C1 segment of cervical spinal cord (tissue), 14 donors: ENCODE results near the gene INS.
"Not testable (repeated sequence)": the region's sequence is repeated elsewhere in the genome, so short reads cannot be mapped to it uniquely, and the experiment has no call there.

Source experiments
- DNase-seq, 14 donors: peaks; one replicate each; lab custom pipeline; 2025; lab: John Stamatoyannopoulos, UW

Gene INS

DNA sequence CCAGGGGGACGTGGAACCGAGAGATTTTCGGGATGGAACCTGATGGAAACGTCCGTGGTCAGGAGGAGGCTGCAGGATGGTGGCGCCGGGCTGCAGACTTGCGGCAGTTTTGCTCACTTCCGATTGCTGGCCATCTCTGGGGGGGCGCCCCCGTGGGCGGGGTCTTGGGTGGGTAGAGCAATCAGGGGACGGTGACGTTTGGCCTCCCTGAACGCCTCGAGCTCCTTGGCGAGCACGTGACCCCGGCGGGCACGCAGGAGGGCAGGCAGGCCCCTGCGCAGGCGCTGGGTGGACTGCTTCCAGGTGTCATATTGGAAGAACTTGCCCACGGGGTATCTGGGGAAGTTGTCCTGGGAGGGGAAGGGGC is 28.2 kb downstream of the INS start:
- no peak for DNase-seq

DNA sequence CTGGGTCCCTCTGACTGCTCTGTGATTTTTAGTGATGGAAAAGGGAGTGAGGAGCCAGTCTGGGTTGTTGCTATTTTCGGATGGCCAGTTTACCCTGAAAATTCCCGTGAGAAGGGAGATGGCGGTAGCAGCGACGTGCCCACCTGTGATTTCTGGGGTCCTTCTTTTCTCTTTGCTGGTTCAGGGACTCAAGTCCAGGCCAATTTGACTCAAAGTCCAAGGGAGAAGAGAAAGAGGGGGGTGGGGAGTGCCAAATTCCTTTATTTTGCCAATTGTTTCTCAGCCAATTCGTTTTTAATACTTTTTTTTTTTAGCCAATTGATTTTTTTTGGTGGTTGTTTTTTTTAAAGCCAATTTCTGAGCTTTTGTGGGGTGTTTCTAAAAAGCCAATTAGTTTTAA is 28.8 kb downstream of the INS start:
- DNase-seq, result no peak

DNA sequence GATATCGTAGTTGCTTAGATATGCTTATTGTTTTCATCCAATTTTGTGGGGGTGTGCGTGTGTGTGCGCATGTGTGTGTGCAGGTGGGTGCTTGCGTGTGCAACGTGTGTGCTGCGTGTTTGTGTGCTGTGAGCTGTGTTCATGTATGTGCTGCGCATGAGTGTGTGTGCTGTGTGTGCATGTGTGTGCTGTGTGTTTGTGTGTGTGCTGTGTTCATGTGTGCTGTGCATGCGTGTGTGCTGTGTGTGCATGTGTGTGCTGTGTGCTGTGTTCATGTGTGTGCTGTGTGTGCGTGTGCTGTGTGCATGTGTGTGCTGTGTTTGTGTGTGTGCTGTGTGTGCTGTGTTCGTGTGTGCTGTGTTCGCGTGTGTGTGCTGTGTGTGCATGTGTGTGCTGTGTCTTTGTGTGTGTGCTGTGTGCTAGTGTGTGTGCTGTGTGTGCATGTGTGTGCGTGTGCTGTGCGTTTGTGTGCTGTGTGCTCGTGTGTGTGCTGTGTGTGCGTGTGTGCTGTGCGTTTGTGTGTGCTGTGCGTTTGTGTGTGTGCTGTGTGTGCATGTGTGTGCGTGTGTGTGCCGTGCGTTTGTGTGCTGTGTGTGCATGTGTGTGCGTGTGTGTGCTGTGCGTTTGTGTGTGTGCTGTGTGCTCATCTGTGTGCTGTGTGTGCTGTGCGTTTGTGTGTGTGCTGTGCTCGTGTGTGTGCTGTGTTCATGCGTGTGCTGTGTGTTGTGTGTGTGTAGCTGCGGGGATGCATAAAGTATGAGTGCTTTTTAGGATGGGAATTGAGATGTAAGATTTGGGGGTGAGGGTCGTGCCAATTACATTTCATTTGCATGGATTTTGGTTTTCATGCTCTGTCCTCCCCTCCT is 29.4 kb downstream of the INS start:
- DNase-seq, result no peak

DNA sequence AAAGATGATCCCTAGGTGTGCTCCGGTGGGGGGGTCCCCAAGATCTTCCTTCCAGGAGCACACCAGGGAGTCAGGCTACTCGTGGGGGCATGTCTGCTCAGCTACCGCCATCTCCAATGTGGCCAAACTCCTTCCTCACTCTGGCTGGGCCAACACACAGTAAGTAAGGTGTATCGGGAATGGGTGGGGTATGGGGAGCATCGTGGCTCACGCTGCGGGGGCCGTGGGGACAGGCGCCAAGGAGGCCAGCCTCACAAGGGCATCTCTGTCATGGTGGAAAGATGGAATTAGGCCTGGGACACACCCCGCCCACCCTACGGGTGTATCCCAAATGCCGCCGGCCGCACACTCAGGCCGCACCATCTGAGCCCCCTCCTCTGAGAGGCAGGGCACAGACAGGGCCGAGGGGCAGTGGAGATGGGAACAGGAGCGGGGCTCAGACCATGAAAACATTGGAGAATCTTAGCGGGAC is 30.1 kb downstream of the INS start:
- no peak for DNase-seq

DNA sequence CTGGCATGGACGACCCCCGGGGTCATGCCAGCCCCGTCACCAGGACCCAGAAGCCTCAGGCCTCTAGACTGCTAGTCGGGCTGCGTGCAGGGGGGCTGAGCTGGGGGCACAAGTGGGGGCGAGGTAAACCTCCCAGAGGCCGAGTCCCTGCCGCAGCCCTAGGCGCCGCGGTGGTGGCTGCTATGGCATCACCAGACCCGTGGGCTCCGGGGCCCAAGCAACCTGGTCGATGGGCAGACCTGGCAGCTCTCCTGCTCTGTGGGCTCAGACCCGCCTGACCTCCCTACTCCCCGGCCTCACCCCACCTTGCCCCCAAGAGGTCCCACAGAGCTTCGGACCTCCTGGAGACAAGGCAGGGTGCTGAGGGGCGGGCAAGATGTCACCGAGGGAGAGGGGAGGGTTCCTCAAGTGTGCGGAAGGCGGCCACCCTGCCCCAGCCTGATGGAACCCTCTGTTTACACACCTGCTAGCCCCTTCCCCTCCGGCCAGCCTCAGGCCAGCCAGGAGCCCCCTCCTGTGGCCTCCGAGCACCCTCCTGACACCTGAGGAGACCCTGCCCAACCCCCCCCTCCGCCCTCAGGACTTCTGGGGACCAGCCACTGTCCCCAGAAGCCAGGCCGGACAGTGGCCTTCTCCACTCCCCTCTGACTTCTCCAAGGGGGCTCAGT is 31.2 kb downstream of the INS start:
- DNase-seq, result no peak

DNA sequence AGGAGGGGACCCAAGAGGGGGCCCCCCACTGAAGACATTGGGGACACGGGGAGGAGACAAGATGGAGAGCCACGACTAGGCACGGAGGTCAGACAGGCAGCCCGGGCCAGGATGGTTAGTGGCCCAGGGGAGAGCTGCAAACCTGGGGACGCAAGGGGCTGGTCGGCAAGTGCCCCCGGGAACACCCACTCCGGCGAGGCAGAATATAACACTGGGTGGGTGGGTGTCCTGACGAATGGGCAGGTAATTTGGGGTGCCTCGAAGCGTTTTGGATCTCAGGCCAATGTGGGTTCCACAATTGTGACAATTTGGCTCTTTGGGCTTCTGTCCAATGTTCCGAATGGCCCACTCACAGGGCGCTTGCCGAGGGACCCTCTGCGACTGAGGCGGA is 31.7 kb downstream of the INS start:
- DNase-seq, result no peak

DNA sequence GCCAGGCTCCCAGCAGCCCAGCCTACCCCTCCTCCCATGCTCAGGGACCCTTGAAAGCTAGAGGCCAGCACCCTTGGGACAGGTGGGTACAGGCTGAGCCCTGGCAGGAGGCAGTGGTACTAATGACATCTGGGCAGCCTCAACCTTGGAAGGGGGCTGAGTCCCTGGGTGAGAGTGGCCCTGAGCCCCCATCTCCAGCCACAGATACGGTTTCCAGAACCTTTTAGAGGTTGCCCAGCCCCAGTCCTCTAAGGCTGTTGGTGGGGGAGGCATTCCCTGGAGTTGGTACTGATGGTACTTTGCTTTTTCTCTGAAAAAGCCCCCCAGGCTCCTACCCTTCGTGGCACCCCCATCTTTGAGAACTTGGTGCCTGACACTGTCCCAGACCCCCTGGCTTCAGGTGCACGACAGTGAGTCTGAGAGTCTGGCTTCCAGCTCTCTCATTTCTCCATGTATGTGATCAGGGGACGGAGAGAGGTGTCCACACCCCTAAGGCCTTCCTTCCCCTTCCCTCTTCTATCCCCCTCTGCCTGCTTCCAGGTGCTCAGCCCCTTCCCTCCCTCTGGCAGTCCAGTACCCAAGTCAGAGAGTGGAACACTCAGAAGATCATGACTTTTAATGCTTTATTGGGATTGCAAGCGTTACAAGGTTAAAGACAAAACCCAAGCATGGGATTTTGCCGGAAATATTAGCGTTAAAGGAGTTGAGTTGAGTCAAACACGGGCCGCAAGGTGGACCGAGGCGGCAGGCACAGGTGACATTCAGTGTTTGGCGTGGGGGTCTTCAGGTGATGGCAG is 32.3 kb downstream of the INS start:
- no peak for DNase-seq

DNA sequence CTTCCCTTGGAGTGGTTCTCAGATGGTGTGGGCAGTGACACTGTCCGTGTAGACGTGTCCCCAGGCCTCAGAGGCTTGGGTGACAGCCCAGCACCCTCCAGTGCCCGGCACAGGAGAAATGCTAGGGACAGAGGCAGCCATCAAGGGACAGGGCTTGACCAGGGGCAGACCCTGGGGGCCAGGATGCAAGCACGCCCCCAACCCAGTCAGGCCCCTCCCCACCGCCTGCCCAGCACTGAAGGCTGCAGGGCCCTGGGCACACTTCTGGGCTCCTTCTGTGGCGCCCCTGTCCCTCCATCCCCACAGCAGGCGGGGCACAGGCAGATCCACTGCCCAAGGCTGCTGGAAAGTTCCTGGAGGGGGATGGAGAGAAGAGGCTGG is 32.9 kb downstream of the INS start:
- DNase-seq, result no peak

DNA sequence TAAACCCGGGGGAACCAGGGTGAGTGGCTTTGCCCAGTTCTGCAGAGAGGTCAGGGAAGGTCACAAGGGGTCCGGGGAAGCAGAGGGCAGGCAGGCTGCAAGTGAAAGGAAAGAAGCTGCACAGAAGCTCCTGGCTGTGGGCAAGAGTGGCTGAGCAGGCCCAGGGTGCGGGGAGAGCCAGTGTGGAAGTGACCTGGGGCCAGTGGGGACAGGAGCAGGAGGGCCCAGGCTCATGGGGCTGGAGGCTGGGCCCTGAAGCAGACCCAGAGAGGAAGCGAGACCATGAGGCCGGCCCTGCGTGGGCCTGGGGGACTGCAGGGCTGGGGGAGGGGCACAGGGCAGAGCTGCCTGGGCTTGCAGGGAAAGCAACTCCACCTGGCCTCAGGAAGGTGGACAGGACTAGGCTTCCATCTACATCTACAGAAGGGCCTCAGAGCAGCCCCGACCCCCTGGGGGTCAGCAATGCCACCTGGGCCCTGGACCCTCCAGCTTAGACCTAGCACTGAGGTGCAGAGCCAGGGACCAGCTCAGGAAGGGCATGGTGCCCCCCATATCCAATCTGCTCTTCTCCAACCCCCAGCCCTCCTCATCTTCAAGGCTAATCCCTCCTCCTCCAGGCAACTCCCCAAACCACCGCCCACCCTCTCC is 33.4 kb downstream of the INS start:
- DNase-seq, result no peak

DNA sequence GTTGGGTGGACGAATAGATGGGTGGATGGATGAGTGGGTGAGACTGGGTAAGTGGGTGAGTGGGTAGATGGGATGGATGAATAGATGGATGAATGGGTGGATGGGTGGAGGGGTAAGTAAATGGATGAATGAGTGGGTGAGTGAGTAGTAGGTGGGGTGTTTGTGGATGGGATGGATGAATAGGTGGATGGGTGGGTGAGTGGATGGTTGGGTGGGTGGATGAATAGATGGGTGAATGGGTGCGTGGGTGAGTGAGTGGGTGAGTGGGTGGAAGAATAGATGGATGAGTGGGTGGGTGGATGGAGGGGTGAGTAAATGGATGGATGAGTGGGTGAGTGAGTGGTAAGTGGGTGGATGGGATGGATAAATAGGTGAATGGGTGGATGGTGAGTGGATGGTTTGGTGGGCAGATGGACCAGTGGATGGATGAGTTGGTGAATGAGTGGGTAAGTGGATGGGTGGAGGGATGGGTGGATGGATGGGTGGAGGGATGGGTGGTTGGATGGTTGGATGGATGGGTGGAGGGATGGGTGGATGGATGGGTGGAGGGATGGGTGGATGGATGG is 34.4 kb downstream of the INS start:
- no peak for DNase-seq

DNA sequence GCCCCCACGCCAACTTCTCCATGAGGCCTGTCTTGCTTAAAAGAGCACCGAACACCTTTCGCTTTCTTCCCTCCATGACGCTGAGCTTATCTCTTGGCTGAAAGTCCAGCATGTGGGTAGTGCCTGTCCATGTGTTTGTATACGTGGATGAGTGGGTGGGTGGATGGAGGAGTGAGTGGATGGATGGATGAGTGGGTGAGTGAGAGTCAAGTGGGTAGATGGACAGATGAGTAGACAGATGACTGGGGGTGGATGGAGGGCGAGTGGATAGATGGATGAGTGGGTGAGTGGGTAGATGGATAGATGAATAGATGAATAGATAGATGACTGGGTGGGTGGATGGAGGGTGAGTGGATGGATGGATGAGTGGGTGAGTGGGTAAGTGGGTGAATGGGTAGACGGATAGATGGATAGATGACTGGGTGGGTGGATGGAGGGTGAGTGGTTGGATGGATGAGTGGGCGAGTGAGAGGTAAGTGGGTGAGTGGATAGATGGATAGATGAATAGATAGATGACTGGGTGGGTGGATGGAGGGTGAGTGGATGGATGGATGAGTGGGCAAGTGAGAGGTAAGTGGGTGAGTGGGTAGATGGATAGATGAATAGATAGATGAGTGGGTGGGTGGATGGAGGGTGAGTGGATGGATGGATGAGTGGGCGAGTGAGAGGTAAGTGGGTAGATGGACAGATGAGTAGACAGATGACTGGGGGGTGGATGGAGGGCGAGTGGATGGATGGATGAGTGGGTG is 36.1 kb downstream of the INS start:
- DNase-seq, result not testable (repeated sequence)

DNA sequence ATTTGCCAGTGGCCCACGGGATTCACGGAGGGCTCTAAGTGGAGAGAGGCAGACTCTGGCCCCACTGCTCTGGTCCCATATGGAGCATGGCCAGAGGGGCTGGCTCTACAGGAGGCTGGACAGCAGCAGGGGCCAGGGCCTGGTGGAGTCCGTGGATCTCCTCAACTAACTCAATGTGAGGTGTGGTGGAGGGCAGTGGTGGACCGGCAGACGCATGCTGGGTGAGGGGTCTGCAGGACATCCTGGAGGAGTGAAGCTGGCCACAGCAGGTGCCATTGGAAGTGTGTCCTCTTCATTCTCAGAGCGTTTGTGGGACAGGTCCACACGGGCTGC is 37.4 kb downstream of the INS start:
- DNase-seq, result no peak

DNA sequence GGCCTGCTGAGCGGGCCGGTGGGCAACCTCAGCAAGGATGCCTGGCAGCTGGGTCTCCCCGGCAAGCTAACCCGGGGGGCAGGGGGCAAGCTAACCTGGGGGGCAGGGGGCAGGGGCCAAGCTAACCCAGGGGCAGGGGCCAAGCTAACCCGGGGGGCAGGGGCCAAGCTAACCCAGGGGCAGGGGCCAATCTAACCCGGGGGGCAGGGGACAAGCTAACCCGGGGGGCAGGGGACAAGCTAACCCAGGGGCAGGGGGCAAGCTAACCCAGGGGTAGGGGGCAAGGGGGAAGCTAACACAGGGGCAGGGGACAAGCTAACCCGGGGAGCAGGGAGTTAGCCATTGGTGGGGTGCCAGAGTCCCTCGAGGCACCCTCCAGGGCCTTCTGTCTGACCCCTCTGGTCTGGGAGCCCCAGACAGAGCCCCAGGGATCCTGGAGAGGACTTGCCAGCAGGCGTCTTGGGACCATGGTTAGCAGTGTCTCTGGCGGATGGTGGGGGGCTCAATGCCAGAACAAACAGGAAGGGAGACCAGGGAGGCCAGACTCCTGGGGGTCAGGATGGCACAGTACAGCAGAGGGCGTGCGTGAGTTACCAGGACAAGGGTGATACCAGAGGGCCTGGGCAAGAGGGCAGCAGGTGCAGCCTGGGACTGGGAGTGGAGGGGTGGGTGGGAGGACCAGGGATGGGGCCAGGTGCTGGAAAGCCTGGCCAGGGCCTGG is 37.9 kb downstream of the INS start:
- DNase-seq, result no peak

DNA sequence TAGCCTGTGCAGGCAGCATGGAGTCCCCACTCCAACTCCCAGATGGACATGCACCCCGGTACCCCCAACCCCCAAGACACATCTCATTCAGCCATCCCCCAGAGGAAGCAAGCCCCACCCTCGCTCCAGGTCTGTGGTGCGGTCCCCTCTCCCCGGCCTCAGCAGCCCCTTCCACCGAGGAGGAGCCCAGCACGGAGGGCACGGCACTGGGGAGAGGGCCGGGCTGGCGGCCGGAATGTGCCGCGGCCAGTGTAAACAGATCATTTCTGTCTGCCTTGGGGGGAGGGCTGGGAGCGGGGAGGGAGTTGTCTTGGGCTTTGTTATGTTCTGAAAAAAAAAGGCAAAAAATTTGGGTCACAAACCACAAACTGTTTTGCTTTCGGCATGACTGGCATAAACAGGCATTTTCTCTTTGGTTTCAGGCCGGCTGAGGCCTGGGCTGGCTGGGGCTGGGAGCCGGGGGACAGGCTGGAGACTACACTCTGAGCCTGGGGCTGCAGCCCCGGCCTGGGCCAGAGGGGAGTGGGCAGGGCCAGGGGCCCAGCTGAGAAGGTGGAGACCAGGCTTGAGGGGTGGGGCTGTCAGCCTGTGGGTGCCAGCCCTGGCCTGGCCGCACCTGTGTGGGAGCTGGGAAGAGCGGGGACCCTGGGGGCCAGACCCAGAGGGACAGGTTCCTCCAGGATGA is 38.6 kb downstream of the INS start:
- no peak for DNase-seq

DNA sequence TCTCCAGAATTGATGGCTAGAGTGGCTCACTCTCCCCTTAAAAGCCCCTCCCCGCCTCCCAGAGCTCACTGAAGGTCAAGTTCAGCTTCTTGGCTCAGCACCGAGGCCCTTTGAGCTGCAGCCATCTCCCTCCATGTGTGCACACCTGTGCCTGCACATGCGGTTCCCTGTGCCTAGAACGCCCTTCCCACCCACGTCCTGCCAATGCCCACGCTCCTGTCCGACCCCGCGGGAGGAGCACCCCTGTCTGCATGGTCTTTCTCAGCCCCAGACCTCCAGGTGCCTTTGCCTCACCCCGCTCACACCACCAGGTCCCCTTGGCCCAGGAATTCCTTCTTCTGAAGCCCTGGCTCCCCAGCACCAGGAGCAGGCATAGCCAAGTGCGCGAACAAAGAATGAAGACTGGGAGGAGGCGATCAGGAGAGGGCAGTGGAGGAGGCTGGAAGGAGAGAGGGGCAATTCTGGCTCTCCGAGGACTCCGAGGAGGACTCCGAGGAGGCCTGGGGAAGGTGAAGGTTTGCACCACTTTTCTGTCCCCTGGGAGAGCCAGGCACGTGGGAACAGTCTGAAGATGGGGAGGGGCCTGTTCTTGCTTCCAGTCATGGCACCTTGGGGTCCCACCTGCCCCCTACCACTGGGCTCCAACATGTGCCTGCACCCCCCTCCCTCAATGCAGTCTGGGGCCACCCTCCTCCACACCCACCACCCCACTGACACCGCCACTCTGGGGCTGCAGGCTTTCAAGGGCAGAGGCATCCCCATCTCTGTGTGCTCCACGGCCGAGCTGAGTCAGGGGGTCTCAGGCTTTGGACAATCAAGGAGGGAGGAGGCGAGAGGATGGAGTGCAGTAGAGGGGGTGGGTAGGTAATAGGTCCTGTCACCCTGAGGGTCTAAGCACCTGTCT is 39.5 kb downstream of the INS start:
- DNase-seq, result no peak

DNA sequence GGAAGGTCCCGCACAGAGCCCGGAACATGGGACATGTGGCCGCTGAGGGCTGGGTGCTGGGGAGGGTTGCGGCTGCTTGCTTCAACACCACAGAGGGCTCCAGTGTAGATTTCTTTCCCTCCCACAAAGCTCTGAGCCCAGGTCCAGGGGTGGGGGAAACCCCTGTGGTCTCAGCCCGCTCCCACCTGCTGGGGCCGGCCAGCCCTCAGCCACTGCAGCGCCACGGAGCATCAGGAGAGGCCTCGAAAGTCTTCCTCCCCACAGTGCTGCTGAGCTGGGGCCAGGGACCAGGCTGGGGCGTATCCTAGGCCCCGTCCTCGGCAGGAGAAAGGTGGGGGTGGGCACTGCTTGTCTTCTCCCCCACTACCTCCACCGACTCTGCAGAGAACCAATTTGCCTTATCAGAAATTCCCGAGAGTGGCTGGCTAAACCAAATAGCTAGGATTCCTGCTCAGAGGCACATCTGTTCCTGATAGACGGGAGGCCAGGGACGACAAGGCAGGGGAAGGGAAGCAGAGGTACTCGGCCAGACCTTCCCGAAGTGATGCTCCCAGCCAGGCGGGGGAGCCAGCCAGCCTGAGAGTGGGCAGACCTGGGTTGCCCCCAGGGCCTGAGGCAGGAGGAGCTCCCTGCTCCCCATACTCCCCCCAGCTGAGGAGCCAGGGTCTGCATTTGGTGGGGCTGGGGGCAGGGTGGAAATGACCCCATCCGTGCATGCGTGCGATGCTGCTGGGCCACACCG is 40.5 kb downstream of the INS start:
- no peak for DNase-seq

DNA sequence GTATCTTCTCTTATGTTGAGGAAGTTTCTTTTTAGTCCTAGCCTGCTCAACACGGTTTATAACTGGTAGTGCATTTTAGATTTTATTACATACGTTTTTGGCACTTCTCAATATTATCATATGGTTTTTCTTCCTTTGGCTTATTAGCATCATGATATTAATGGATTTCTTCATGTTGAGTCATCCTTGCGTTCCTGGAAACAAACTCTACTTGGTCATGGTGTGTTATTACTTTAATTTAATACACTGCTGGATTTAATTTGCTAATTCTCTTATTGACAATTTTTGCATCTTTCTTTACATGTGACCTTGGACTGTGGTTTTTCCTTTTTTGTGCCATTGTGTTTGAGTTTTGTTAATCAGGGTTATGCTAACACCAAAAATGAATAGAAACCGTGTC is 42.3 kb downstream of the INS start:
- DNase-seq, result no peak

DNA sequence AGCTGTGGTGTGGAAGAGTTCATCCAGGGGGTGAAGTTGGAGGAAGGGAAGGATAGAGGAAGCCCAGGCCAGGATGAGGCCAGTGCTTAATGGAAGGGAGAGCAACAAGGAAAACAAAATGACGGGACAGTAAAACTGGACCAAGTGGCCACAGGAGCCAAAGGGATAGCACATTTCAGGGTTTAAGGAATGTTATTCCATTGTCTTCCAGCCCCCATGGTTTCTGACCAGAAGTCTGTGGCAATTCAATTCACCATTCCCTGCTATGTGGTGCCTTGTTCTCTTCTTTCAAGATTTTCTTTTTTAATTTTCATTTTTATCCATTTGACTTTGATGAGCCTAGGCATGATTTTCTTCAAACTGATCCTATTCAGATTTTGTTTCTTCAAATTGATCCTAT is 44.3 kb downstream of the INS start:
- no peak for DNase-seq
